Skin of body (tissue), 2 donors: ENCODE results near the gene ZNF469. TPM values are rescaled to one million over a fixed set of nuclear protein-coding genes. Genes with fewer than 3 reads are reported as not detected.
"Not testable (repeated sequence)": the region's sequence is repeated elsewhere in the genome, so short reads cannot be mapped to it uniquely, and the experiment has no call there.

Experiments
- DNase-seq: peaks from one replicate; lab custom pipeline; 2025; lab: John Stamatoyannopoulos, UW
- total RNA-seq: library from RNA; depleted of rRNA; stranded (reverse); fragments of >200 nt; gene quantifications from one replicate; pipeline ENCODE4 v1.2.3, GENCODE V29; 2014

The ZNF469 gene
- total RNA-seq, 1 donor from 2014 or later, result 4.6 TPM

- DNase-seq, result no peak
These were observed 25.0 kb downstream of the ZNF469 start for GRCh38 chr16:88407807-88408206.

GRCh38 chr16:88408561-88409142 lies 25.9 kb downstream of the ZNF469 start:
- no peak for DNase-seq

- DNase-seq, result no peak
These were observed 26.7 kb downstream of the ZNF469 start for GRCh38 chr16:88409296-88410065.

GRCh38 chr16:88410297-88410968 lies 27.7 kb downstream of the ZNF469 start:
- DNase-seq, result not testable (repeated sequence)

GRCh38 chr16:88411951-88412576 lies 29.3 kb downstream of the ZNF469 start:
- DNase-seq, result no peak

GRCh38 chr16:88412766-88413165 lies 30.0 kb downstream of the ZNF469 start:
- no peak for DNase-seq

- no peak for DNase-seq
These were observed 30.5 kb downstream of the ZNF469 start for GRCh38 chr16:88413231-88413630.

- no peak for DNase-seq
These were observed 30.9 kb downstream of the ZNF469 start for GRCh38 chr16:88413631-88414030.

GRCh38 chr16:88414521-88415380 lies 32.0 kb downstream of the ZNF469 start:
- DNase-seq, result no peak

GRCh38 chr16:88415381-88415705 lies 32.6 kb downstream of the ZNF469 start:
- no peak for DNase-seq

- no peak for DNase-seq
These were observed 33.1 kb downstream of the ZNF469 start for GRCh38 chr16:88415713-88416323.

GRCh38 chr16:88416686-88417085 lies 33.9 kb downstream of the ZNF469 start:
- DNase-seq, result no peak

GRCh38 chr16:88417684-88418476 lies 35.1 kb downstream of the ZNF469 start:
- no peak for DNase-seq

- DNase-seq, result no peak
These were observed 36.1 kb downstream of the ZNF469 start for GRCh38 chr16:88418869-88419268.

- DNase-seq, result no peak
These were observed 37.0 kb downstream of the ZNF469 start for GRCh38 chr16:88419790-88420189.

GRCh38 chr16:88420496-88420895 lies 37.7 kb downstream of the ZNF469 start:
- DNase-seq, result no peak

- no peak for DNase-seq
These were observed 38.5 kb downstream of the ZNF469 start for GRCh38 chr16:88421301-88421700.

GRCh38 chr16:88421871-88422433 lies 39.2 kb downstream of the ZNF469 start:
- no peak for DNase-seq

- DNase-seq, result no peak
These were observed 40.1 kb downstream of the ZNF469 start for GRCh38 chr16:88422733-88423447.
